ENCODE results near the gene TRPV6.

Gene TRPV6

GRCh38 chr7:142882338-142882678 is 3.2 kb downstream of the TRPV6 start:
- no peak for DNase-seq

- DNase-seq, result no peak
These were observed 3.8 kb downstream of the TRPV6 start for GRCh38 chr7:142881586-142882337.

GRCh38 chr7:142880876-142881505 is 4.6 kb downstream of the TRPV6 start:
- peak; percentile 48 for DNase-seq

- no peak for DNase-seq
These were observed 6.5 kb downstream of the TRPV6 start for GRCh38 chr7:142879060-142879459.

GRCh38 chr7:142878315-142878714 is 7.2 kb downstream of the TRPV6 start:
- no peak for DNase-seq

GRCh38 chr7:142876991-142877910 is 8.3 kb downstream of the TRPV6 start:
- no peak for DNase-seq

- DNase-seq, result no peak
These were observed 9.1 kb downstream of the TRPV6 start for GRCh38 chr7:142876236-142876960.

GRCh38 chr7:142875456-142875855 is 10.1 kb downstream of the TRPV6 start:
- no peak for DNase-seq

- no peak for DNase-seq
These were observed 10.7 kb downstream of the TRPV6 start for GRCh38 chr7:142874837-142875236.

- no peak for DNase-seq
These were observed 11.1 kb downstream of the TRPV6 start for GRCh38 chr7:142874409-142874808.

- no peak for DNase-seq
These were observed 11.7 kb downstream of the TRPV6 start for GRCh38 chr7:142873871-142874270.

GRCh38 chr7:142873281-142873784 is 12.2 kb downstream of the TRPV6 start:
- DNase-seq, result peak; percentile 53

- no peak for DNase-seq
These were observed 13.4 kb downstream of the TRPV6 start for GRCh38 chr7:142872106-142872675.

GRCh38 chr7:142871260-142872105 is 14.1 kb downstream of the TRPV6 start:
- DNase-seq, result no peak

GRCh38 chr7:142870566-142871259 is 14.8 kb downstream of the TRPV6 start:
- DNase-seq, result no peak

GRCh38 chr7:142870147-142870559 is 15.4 kb downstream of the TRPV6 start:
- no peak for DNase-seq

GRCh38 chr7:142869434-142869833 is 16.1 kb downstream of the TRPV6 start:
- no peak for DNase-seq

- no peak for DNase-seq
These were observed 16.5 kb downstream of the TRPV6 start for GRCh38 chr7:142868986-142869415.

- DNase-seq, result no peak
These were observed 17.2 kb downstream of the TRPV6 start for GRCh38 chr7:142868188-142868985.

Measured in stimulated activated CD4-positive, alpha-beta T cell treated with anti-CD3 and anti-CD28 coated beads, Interleukin-1b, Interleukin-23, amount 100 ng/mL, for 48 hours (primary cell).